ENCODE measurements around the gene CYBB.

CYBB gene

DNA sequence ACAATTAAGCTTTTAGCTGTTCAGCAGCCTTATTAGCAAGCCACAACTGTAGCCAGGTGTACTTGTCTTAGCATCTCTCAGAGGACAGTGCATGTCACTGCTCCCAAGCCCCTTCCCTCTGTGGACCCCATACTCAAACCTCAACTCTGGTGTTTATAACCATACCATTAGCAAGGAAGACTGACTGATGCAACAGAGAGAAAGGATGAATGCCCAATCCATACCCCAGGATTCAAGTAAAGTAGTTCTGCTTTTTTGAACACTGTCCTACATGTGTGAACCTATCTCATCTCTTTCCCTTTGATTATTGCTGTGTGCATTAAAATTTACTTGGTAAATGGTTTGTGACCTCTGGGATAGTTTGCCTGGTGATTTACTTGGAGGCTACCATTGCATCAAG lies 22.8 kb upstream of the CYBB start:
- Histone ChIP-seq H3K27ac (no peak overlapping the region), H3K79me2 (no peaks in the 10 kb centered on the region), H3K27me3 (ENCODE audit: control insufficient read depth, insufficient read depth, low read length) (no peaks in the 10 kb centered on the region), H3K4me1 (no peaks in the 10 kb centered on the region), H2AFZ (no peak overlapping the region), H3K9ac (no peak overlapping the region), H3K4me3 (ENCODE audit: low read depth, low read length) (no peak overlapping the region), H3K36me3 (ENCODE audit: control insufficient read depth, insufficient read depth, low read length) (no peaks in the 10 kb centered on the region), H3K9me3 (ENCODE audit: control insufficient read depth, low read length) (no peaks in the 10 kb centered on the region), H3K4me2 (ENCODE audit: low read length) (no peak overlapping the region)
- TF ChIP-seq, protein P1, sequence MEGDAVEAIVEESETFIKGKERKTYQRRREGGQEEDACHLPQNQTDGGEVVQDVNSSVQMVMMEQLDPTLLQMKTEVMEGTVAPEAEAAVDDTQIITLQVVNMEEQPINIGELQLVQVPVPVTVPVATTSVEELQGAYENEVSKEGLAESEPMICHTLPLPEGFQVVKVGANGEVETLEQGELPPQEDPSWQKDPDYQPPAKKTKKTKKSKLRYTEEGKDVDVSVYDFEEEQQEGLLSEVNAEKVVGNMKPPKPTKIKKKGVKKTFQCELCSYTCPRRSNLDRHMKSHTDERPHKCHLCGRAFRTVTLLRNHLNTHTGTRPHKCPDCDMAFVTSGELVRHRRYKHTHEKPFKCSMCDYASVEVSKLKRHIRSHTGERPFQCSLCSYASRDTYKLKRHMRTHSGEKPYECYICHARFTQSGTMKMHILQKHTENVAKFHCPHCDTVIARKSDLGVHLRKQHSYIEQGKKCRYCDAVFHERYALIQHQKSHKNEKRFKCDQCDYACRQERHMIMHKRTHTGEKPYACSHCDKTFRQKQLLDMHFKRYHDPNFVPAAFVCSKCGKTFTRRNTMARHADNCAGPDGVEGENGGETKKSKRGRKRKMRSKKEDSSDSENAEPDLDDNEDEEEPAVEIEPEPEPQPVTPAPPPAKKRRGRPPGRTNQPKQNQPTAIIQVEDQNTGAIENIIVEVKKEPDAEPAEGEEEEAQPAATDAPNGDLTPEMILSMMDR (IDR thresholded peaks at IDR 0.05), result no peak

DNA sequence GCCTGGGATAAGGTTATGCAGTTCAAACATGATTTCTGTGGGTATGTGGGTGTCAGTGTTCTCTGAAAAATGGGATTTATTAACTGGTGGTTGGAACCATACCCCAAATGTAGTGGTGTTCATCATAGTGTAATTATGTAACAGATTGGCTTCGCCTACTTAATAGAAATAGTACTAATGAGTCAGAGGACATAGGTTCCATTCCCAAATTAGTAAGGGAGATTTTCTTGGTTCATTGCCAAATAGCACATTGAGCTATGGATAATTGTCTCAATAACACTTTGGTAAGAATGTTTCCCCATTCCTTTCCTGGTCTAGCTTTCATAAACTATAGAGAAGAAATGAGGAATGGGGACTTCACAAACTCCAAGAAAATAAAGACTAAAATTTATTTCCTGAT lies 20.5 kb upstream of the CYBB start:
- TF ChIP-seq, protein P1 (IDR thresholded peaks at IDR 0.05), result no peak
- H3K4me2 ChIP-seq (ENCODE audit: low read length), result no peak overlapping the region
- H3K79me2 ChIP-seq, result no peaks in the 10 kb centered on the region
- H2AFZ ChIP-seq, result no peak overlapping the region
- H3K27ac ChIP-seq, result no peak overlapping the region
- no peaks in the 10 kb centered on the region for H3K27me3 ChIP-seq (ENCODE audit: control insufficient read depth, insufficient read depth, low read length)
- H3K9me3 ChIP-seq (ENCODE audit: control insufficient read depth, low read length), result no peaks in the 10 kb centered on the region
- H3K36me3 ChIP-seq (ENCODE audit: control insufficient read depth, insufficient read depth, low read length), result no peaks in the 10 kb centered on the region
- H3K9ac ChIP-seq, result no peak overlapping the region
- no peak overlapping the region for H3K4me3 ChIP-seq (ENCODE audit: low read depth, low read length)
- no peaks in the 10 kb centered on the region for H3K4me1 ChIP-seq

DNA sequence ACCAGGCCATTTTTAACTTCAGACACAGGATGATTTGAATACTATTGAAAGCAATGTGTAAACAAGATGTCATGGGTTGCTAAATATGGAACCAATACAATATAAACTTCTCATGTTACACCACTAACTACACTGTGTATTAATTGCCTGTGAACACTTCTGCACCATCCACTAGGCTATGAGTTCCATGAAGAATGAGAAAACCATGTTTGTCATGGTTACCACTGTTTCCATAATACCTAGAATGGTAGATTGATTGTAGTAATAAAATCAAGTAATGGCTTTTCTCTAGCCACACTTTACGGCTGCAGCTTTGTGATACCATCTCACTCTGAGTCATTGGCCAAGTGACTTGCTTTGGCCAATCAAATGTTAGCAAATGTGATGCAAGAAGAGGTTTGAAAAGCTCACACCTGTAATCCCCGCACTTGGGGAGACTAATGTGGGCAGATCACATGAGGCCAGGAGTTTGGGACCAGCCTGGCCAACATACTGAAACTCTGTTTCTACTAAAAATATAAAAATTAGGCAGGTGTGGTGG lies 19.9 kb upstream of the CYBB start:
- Histone ChIP-seq H3K36me3 (ENCODE audit: control insufficient read depth, insufficient read depth, low read length) (no peaks in the 10 kb centered on the region), H3K9me3 (ENCODE audit: control insufficient read depth, low read length) (no peaks in the 10 kb centered on the region), H3K79me2 (no peaks in the 10 kb centered on the region), H3K27ac (no peak overlapping the region), H3K9ac (no peak overlapping the region), H3K4me1 (no peaks in the 10 kb centered on the region), H3K4me2 (ENCODE audit: low read length) (no peak overlapping the region), H3K27me3 (ENCODE audit: control insufficient read depth, insufficient read depth, low read length) (no peaks in the 10 kb centered on the region), H3K4me3 (ENCODE audit: low read depth, low read length) (no peak overlapping the region), H2AFZ (no peak overlapping the region)
- TF ChIP-seq, protein P1 (IDR thresholded peaks at IDR 0.05), result no peak

DNA sequence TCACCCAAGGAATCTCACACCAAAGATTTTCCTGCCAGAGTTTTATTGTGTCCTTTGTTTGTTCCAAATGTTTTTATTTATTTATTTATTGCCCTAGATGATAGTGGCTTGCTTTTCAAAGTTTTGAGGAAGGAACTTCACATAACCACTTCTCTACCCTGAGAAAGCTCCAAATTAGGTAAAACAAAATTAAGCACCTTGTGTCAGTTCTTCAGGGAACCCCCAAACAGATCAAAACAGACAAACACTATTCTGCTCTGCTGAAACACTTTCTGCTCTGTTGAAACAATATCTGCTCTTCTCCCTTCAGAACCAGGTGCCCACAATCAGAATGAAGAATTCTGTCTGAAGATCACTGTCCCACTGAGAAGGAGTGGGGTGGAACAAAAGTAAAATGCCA lies 16.5 kb upstream of the CYBB start:
- Histone ChIP-seq H3K9me3 (ENCODE audit: control insufficient read depth, low read length) (no peaks in the 10 kb centered on the region), H3K4me3 (ENCODE audit: low read depth, low read length) (no peak overlapping the region), H3K36me3 (ENCODE audit: control insufficient read depth, insufficient read depth, low read length) (no peaks in the 10 kb centered on the region)

DNA sequence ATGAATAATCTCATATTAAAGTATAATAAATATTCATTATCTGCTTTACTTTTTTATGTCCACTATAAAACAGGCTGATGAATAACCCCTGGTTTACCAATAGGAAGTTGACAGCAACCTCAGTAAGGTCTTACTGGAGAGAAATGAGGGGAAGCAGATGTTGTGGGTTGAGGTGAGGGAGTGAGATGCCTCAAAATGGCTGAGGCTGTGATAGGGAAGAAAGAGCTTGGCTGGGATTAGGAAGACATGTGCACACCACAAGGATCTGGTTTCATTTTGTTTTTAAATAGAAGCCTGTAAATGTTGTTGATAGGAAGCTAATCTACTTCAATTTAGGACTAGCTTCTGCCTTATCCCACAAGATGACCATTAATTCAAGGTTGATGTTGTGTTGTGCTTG lies 14.4 kb upstream of the CYBB start:
- Histone ChIP-seq H3K9ac (no peak overlapping the region), H2AFZ (no peak overlapping the region), H3K27me3 (ENCODE audit: control insufficient read depth, insufficient read depth, low read length) (no peaks in the 10 kb centered on the region), H3K36me3 (ENCODE audit: control insufficient read depth, insufficient read depth, low read length) (no peaks in the 10 kb centered on the region), H3K27ac (no peak overlapping the region), H3K9me3 (ENCODE audit: control insufficient read depth, low read length) (no peaks in the 10 kb centered on the region), H3K4me1 (no peaks in the 10 kb centered on the region), H3K4me3 (ENCODE audit: low read depth, low read length) (no peak overlapping the region), H3K4me2 (ENCODE audit: low read length) (no peak overlapping the region), H3K79me2 (no peaks in the 10 kb centered on the region)
- TF ChIP-seq, protein P1 (IDR thresholded peaks at IDR 0.05), result no peak

More for the DNA sequence above, 16.5 kb upstream of the CYBB start:
- Histone ChIP-seq H3K27ac (no peak overlapping the region), H2AFZ (no peak overlapping the region), H3K4me2 (ENCODE audit: low read length) (no peak overlapping the region), H3K79me2 (no peaks in the 10 kb centered on the region), H3K9ac (no peak overlapping the region), H3K27me3 (ENCODE audit: control insufficient read depth, insufficient read depth, low read length) (no peaks in the 10 kb centered on the region), H3K4me1 (no peaks in the 10 kb centered on the region)
- TF ChIP-seq, protein P1 (IDR thresholded peaks at IDR 0.05), result no peak
